ENCODE measurements around the gene SDHD. TPM values are rescaled to one million over a fixed set of nuclear protein-coding genes. Genes with fewer than 3 reads are reported as not detected.

SDHD gene
- polyA plus RNA-seq, 3 donors, result 60.4 to 270 (median 270) TPM

DNA sequence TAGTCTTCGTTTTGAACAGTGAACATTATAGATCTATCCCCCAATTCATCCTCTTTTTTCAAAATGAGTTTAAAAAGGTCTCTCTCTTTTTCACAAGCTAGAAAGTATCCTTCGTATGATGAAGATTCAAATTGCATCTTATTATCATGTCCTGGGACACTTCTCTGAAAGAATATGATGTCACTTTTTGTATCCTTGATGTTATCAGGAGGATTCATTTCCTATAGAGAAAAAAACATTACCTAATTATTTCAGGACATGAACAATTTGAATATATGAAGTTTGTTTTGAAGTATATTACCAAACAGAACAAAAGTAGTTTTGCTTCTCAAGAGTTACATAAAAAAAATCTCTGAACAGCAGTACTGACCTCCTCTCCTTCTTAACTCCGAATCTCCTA, 56.9 kb downstream of the SDHD start:
- Mint-ChIP-seq H3K27me3 (ENCODE audit: low read depth in 3 of 3) (no peaks in the 10 kb centered on the region), H3K4me3 (no peak overlapping the region), H3K9me3 (peaks cover 0 to 14% (median 5%) of the 10 kb centered on the region in 7 donors), H3K4me1 (peaks cover 10% of the 10 kb centered on the region), H3K36me3 (peaks cover 20 to 39% of the 10 kb centered on the region in 2 donors), H3K27ac (no peak overlapping the region)
- WGBS (ENCODE audit: insufficient coverage), result 95% methylated on average over 2 of the region's 3 CpGs
- H3K36me3 ChIP-seq (replicated peaks in 1 of 2; ENCODE audit: control insufficient read depth in 1 of 2, insufficient read depth in 2 of 2, low read length in 2 of 2), result peaks cover 27 to 47% of the 10 kb centered on the region in 2 donors
- no peaks in the 10 kb centered on the region for H3K79me2 ChIP-seq (ENCODE audit: insufficient read depth, low read length)
- TF ChIP-seq, protein P1, sequence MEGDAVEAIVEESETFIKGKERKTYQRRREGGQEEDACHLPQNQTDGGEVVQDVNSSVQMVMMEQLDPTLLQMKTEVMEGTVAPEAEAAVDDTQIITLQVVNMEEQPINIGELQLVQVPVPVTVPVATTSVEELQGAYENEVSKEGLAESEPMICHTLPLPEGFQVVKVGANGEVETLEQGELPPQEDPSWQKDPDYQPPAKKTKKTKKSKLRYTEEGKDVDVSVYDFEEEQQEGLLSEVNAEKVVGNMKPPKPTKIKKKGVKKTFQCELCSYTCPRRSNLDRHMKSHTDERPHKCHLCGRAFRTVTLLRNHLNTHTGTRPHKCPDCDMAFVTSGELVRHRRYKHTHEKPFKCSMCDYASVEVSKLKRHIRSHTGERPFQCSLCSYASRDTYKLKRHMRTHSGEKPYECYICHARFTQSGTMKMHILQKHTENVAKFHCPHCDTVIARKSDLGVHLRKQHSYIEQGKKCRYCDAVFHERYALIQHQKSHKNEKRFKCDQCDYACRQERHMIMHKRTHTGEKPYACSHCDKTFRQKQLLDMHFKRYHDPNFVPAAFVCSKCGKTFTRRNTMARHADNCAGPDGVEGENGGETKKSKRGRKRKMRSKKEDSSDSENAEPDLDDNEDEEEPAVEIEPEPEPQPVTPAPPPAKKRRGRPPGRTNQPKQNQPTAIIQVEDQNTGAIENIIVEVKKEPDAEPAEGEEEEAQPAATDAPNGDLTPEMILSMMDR (IDR thresholded peaks at IDR 0.05), result no peak
- no peak overlapping the region for H2AFZ ChIP-seq (ENCODE audit: insufficient read depth, low read depth, low read length, poor library complexity, severe bottlenecking)
- DNase-seq, result no peak
- H3K9me3 ChIP-seq (replicated peaks in 1 of 2; ENCODE audit: control insufficient read depth in 1 of 2, insufficient read depth in 1 of 2, low read length in 2 of 2), result peaks cover 8 to 11% of the 10 kb centered on the region in 2 donors
- no peak overlapping the region for H3K27ac ChIP-seq (ENCODE audit: low read depth in 1 of 2, low read length in 2 of 2)
- no peaks in the 10 kb centered on the region for H3K27me3 ChIP-seq (ENCODE audit: control insufficient read depth in 2 of 2, insufficient read depth in 2 of 2, low read length in 2 of 2)
- no peaks in the 10 kb centered on the region for H4K20me1 ChIP-seq (ENCODE audit: insufficient read depth, low read length)
- H3K4me1 ChIP-seq (ENCODE audit: control insufficient read depth in 1 of 2, insufficient read depth in 2 of 2, low read length in 2 of 2), result peaks cover 8 to 11% of the 10 kb centered on the region in 2 donors
- intact Hi-C loops (cut with micrococcal nuclease), result no loop called here
- no peak overlapping the region for H3K9ac ChIP-seq (ENCODE audit: insufficient read depth, low read length, poor library complexity, severe bottlenecking)
- H3K4me2 ChIP-seq (replicated peaks; ENCODE audit: extremely low read depth, low read length, poor library complexity, severe bottlenecking), result no peak overlapping the region
- no peak overlapping the region for H3K4me3 ChIP-seq (replicated peaks in 1 of 3; ENCODE audit: low read depth in 2 of 3, low read length in 3 of 3)

Other genes starting within 250 kb of the SDHD start
- gene ALG9, start 215.3 kb upstream of the SDHD start, polyA plus RNA-seq, result 1 to 10 TPM; 7.4 to 7.9 (median 7.8) TPM
- gene FDXACB1, start 207.7 kb upstream of the SDHD start, polyA plus RNA-seq, result 1 to 10 TPM; 1.9 to 2.3 (median 2.0) TPM
- gene CFAP68, start 207.3 kb upstream of the SDHD start, polyA plus RNA-seq, result 1 to 10 TPM; 3.6 to 5.3 (median 5.0) TPM
- gene CRYAB, start 175.1 kb upstream of the SDHD start, polyA plus RNA-seq, result not detected
- not detected for gene HSPB2, start 174.1 kb upstream of the SDHD start, polyA plus RNA-seq
- gene C11orf52, start 168.0 kb upstream of the SDHD start, polyA plus RNA-seq, result not detected
- under 1 TPM in 2 of 3 donors, not detected in 1; 0.07 to 0.17 TPM for gene DIXDC1, start 149.5 kb upstream of the SDHD start, polyA plus RNA-seq
- gene DLAT, start 61.5 kb upstream of the SDHD start, polyA plus RNA-seq, result 10 to 100 TPM in 2 of 3 donors, 1 to 10 TPM in 1; 5.8 to 14.6 (median 11.5) TPM
- gene PIH1D2, start 12.9 kb upstream of the SDHD start, polyA plus RNA-seq, result not detected
- gene NKAPD1, start 12.6 kb upstream of the SDHD start, polyA plus RNA-seq, result 1 to 10 TPM; 5.3 to 9.4 (median 7.7) TPM
- 100 to 1,000 TPM in 2 of 3 donors, 10 to 100 TPM in 1; 27.9 to 160 (median 143) TPM for gene TIMM8B, start 117 bp upstream of the SDHD start, polyA plus RNA-seq
- 10 to 100 TPM; 11.7 to 16.2 (median 16.1) TPM for gene IL18, start 77.2 kb downstream of the SDHD start, polyA plus RNA-seq
- gene TEX12, start 80.5 kb downstream of the SDHD start, polyA plus RNA-seq, result under 1 TPM in 1 of 3 donors, not detected in 2; 0.43 TPM
- 1 to 10 TPM in 1 of 3 donors, under 1 TPM in 1, not detected in 1; 0.20 to 1.9 TPM for gene BCO2, start 88.6 kb downstream of the SDHD start, polyA plus RNA-seq
- 10 to 100 TPM; 11.8 to 25.0 (median 14.0) TPM for gene PTS, start 139.6 kb downstream of the SDHD start, polyA plus RNA-seq
- not detected for gene PLET1, start 174.0 kb downstream of the SDHD start, polyA plus RNA-seq